Measurements from ENCODE around the gene ADO. TPM values are rescaled to one million over a fixed set of nuclear protein-coding genes. Genes with fewer than 3 reads are reported as not detected.

ADO gene
- total and polyA plus RNA-seq, 9 of the 15 experiments (the other 6 are each of a cell fraction or from before 2014, with no cell fraction given) = 3.0 to 20.0 (median 16.1) TPM

GRCh38 chr10:62816331-62817120 lies 12.0 kb downstream of the ADO start, which contains the start of gene EGR2 (continued):
- no peak for TF ChIP-seq CEBPZ (IDR thresholded peaks at IDR 0.05; ENCODE audit: borderline replicate concordance, low read depth, low read length)
- no peak for TF ChIP-seq ZNF75A (CRISPR knock-in tag; IDR thresholded peaks at IDR 0.05)
- TF ChIP-seq, protein P1, sequence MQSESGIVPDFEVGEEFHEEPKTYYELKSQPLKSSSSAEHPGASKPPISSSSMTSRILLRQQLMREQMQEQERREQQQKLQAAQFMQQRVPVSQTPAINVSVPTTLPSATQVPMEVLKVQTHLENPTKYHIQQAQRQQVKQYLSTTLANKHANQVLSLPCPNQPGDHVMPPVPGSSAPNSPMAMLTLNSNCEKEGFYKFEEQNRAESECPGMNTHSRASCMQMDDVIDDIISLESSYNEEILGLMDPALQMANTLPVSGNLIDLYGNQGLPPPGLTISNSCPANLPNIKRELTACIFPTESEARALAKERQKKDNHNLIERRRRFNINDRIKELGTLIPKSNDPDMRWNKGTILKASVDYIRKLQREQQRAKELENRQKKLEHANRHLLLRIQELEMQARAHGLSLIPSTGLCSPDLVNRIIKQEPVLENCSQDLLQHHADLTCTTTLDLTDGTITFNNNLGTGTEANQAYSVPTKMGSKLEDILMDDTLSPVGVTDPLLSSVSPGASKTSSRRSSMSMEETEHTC (IDR thresholded peaks at IDR 0.05) = 0 out of 2 replicates have a peak, but pooled peaks have one; percentile 19
- no peak for TF ChIP-seq NONO (IDR thresholded peaks at IDR 0.05; ENCODE audit: low read depth in 2 of 2, low read length in 1 of 2)
- TF ChIP-seq FOXA1 (IDR thresholded peaks at IDR 0.05; ENCODE audit: borderline replicate concordance) = no peak
- TF ChIP-seq ZNF124 (CRISPR knock-in tag; IDR thresholded peaks at IDR 0.05) = no peak
- TF ChIP-seq CLOCK (CRISPR knock-in tag; IDR thresholded peaks at IDR 0.05; ENCODE audit: borderline replicate concordance) = no peak
- TF ChIP-seq FUS (optimal IDR thresholded peaks at IDR 0.05; ENCODE audit: low read depth, low read length) = no peak
- TF ChIP-seq GABPA (tag; conservative IDR thresholded peaks at IDR 0.05; ENCODE audit: low read depth) = peak; percentile 48
- TF ChIP-seq ZNF79 (CRISPR knock-in tag; IDR thresholded peaks at IDR 0.05; ENCODE audit: low read depth) = no peak
- no peak for TF ChIP-seq LARP7 (IDR thresholded peaks at IDR 0.05)
- TF ChIP-seq, protein P2, sequence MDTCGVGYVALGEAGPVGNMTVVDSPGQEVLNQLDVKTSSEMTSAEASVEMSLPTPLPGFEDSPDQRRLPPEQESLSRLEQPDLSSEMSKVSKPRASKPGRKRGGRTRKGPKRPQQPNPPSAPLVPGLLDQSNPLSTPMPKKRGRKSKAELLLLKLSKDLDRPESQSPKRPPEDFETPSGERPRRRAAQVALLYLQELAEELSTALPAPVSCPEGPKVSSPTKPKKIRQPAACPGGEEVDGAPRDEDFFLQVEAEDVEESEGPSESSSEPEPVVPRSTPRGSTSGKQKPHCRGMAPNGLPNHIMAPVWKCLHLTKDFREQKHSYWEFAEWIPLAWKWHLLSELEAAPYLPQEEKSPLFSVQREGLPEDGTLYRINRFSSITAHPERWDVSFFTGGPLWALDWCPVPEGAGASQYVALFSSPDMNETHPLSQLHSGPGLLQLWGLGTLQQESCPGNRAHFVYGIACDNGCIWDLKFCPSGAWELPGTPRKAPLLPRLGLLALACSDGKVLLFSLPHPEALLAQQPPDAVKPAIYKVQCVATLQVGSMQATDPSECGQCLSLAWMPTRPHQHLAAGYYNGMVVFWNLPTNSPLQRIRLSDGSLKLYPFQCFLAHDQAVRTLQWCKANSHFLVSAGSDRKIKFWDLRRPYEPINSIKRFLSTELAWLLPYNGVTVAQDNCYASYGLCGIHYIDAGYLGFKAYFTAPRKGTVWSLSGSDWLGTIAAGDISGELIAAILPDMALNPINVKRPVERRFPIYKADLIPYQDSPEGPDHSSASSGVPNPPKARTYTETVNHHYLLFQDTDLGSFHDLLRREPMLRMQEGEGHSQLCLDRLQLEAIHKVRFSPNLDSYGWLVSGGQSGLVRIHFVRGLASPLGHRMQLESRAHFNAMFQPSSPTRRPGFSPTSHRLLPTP (IDR thresholded peaks at IDR 0.05; ENCODE audit: borderline replicate concordance, extremely low read depth, insufficient read length) = no peak
- no peak for TF ChIP-seq ZC3H8 (IDR thresholded peaks at IDR 0.05)
- TF ChIP-seq GABPB2 (CRISPR knock-in tag; conservative IDR thresholded peaks at IDR 0.05) = no peak

Measured in K562 (cell line).